Ramos (cell line): ENCODE results near the gene FAM20C.
"Not testable (repeated sequence)": the region's sequence is repeated elsewhere in the genome, so short reads cannot be mapped to it uniquely, and the experiment has no call there.

ENCODE experiments used
- in situ Hi-C: fragments of 300-500 bp; cut with MboI; formaldehyde crosslinking; loops from one replicate; pipeline ENCODE4 v1.14.3; 2022; ENCODE audit warnings: low sequenced_read_pairs; ENCODE audit not compliant: unreplicated experiment

Gene FAM20C

DNA sequence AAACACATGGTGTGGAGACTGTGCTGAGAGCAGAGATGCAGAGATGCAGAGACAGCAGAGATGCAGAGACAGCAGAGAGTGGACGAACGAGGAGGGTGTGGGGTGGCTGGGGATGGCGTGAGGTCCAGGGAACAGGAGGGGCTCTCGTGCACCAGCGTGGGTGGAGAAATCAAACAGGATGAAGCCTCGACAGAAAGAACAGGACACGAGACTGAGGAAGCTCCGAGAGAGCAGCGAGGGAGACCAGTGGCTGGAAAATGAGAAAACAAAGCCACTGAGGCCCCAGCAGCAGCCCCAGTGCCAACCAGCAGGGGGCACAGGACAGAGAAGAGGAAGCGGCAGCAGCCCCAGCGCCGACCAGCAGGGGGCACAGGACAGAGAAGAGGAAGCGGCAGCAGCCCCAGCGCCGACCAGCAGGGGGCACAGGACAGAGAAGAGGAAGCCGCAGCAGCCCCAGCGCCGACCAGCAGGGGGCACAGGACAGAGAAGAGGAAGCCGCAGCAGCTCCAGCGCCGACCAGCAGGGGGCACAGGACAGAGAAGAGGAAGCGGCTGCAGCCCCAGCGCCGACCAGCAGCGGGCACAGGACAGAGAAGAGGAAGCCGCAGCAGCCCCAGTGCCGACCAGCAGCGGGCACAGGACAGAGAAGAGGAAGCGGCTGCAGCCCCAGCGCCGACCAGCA, 70.4 kb downstream of the FAM20C start:
- in situ Hi-C loops = not testable (repeated sequence)

DNA sequence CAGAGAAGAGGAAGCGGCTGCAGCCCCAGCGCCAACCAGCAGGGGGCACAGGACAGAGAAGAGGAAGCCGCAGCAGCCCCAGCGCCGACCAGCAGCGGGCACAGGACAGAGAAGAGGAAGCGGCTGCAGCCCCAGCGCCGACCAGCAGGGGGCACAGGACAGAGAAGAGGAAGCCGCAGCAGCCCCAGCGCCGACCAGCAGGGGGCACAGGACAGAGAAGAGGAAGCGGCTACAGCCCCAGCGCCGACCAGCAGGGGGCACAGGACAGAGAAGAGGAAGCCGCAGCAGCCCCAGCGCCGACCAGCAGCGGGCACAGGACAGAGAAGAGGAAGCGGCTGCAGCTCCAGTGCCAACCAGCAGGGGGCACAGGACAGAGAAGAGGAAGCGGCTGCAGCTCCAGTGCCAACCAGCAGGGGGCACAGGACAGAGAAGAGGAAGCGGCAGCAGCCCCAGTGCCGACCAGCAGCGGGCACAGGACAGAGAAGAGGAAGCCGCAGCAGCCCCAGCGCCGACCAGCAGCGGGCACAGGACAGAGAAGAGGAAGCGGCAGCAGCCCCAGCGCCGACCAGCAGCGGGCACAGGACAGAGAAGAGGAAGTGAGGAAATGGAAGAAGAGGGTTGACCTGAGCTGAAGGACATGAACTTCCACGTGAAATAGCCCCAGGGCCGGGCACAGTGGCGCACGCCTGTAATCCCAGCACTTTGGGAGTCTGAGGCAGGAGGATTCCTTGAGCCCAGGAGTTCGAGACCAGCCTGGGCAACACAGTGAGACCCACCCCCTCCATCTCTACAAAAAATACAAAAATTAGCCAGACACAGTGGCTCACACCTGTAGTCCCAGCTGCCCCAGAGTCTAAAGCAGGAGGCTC, 71.3 kb downstream of the FAM20C start:
- in situ Hi-C loops = not testable (repeated sequence)

DNA sequence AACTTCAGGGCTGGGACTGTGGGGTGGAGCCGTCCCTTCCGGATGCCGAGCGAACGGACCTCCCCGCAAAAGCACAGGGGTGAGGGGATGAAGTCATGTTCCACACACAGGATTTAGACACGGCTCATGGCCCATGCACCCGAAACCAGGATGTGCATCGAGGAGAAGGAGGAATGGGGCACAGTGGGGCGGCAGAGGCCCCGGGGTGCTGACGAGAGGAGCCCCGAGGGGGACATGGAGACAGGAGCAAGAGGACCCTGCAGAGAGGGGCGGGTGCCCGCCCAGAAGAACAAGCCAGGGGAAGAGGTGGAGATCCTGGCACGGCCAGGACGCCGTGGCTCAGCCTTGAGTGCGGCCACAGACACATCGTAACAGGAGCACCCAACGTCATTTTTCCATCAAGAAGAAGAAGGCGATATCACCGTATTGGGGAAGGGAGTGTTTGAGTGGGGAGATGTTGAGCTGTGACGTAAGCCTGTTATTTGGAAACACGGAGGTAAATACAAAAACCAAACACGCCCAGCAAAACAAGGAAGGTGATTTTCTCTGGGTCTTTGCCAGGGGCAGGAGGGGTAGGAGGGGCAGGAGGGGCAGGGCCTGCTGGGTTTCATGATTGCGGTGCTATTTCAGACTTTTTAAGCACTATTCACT, 72.3 kb downstream of the FAM20C start:
- in situ Hi-C loops = no loop called here

DNA sequence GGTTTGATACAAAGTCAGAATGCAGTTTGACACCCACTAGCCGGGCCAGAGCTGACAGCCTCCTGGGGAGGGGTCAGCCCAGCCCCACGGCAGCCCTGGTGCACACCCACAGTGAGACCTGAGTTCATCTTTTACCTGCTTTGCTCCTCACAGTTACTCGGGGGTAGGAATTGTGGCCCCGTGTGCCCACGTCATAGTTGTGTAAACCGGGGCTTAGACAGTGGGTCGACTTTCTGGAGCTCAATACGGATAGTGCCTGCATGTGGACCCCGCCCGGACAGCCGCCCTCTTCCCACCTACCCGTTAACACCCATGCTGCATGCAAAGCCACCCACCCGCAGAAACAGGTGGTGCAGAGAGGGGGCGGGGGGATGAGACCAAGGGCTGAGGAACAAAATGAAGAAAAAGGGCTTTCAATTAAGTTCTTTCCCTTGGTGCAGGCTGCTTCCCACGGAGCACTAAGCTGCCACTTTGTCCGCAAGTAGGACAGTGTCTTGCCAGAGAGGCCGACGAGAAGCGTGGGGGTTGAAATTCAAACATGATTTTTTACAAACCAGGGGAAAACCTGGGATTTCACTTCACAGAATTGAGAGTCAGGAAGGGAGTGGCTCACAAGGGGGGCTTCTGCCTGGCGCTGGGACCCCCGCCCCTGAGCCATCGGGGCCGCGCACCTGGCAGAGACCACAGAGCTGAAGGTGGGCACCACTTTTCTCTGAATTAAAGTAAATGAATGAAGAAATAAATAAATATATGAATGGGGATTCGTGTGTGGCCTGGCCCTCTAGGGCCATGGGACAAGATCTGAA, 73.0 kb downstream of the FAM20C start:
- in situ Hi-C loops = no loop called here

DNA sequence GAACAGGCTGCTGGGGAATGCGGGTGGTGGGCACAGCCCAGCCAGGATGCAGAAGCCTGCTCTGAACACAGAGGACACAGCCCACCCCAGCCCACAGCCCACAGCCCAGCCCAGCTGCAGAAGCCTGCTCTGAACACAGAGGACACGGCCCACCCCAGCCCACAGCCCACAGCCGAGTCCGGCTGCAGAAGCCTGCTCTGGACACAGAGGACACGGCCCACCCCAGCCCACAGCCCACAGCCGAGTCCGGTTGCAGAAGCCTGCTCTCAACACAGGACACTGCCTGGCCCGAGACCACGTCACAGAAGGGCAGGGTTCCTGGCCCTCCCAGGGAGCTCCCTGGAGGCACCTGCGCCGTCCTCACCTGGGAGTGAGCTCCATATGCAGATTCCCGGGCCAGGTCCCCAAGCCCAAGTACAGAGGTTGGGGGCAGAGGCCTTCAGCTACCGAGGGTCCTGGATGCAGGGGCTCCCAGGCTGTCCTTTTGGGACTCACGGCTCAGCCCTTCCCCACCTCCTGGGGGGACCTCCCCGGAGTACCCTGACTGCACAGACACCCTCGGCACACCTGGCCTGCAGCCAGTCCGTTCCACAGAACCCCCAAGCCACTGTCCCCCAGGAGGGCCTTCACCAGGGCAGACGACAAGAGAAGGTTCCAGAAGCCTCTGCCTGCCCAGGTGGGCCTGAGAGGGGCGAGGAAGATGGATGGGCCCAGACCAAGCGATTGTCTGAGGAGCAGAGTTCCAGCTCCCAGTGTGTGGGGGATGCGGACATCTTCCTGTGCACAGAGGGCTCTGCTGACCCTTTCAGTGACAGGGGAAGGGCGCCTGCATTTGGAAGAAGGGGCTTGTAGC, 73.9 kb downstream of the FAM20C start:
- in situ Hi-C loops = no loop called here

DNA sequence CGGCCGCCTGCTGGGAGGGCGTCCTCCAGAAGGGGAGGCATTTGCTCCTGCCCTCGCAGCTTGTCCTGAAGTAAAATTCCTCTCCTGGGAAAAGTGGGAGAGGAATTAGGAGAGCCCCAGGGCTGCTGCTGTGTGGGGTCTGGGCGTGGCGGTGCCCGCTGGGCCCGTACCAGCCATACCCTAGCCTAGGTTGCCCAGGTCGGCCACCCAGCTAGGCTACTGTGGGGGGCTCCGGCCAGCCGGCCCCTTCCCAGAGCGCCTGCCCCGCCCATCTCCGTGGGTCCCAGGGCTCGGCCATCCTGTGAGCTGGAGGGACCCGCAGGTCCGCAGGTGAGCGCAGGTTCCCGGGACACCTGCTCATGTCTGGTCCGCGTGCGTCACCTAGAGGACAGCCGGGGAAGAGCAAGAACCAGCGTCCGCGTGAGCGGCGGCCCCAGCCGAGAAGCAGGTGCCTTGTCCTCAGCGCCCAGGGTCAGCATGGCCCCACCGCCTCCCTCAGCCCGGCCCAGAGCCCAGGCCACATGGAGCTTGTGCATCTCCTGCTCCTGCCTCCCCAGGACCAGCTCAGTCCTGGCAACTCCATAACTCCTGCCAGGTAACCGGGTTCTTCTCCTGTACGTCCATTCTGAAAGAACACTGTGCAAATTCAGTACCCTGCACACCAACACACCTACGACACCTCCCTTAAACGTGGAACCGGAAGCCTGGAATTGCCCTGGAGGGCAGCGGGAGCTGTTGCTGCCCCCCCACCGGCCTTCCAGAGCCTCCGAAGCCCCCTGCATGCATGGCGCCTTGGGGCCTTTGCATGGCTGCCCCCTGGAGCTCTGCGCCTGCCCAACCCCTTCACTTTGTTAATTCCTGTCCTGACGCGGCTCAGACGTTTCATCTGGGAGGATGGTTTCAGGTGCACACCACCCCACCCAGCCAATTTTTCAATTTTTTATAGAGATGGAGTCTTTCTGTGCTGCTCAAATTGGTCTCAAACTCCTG, 74.8 kb downstream of the FAM20C start:
- in situ Hi-C loops = no loop called here

DNA sequence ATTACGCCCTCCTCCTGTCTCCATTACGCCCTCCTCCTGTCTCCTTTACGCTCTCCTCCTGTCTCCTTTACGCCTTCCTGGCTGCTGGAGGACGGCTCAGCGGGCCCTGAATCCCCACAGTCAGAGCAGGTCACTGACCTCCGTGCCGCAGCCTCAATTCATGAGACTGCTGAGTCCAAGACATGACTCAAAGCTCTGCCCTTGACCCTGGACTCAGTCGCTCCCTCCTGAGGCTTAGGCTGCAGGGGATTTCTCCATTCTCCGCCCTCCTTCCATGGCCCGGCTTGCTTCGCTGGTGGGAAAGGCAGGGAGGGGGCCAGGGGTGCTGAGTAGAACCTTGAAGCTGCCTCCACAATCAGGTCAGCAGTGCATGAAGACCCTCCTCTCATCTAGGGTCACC, 76.6 kb downstream of the FAM20C start:
- in situ Hi-C loops = no loop called here

DNA sequence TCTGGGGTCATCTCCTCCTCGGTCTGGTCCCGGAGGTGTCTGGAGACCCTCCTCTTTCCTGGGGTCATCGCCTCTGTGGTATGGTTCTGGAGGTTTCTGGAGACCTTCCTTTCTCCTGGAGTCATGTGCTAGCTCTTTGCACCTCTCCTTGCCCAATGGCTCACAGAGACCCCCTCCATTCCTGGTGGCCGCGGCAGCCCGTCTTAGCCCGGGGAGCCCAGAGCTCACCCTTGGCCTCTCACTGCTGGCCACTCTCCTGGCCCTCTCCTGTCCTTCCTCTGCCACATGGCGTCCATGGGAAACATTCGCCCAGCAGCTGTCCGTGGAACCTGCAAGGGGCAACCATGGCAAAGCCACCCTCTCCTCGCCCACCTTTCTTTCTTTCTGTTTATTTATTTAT, 77.3 kb downstream of the FAM20C start:
- in situ Hi-C loops = no loop called here

DNA sequence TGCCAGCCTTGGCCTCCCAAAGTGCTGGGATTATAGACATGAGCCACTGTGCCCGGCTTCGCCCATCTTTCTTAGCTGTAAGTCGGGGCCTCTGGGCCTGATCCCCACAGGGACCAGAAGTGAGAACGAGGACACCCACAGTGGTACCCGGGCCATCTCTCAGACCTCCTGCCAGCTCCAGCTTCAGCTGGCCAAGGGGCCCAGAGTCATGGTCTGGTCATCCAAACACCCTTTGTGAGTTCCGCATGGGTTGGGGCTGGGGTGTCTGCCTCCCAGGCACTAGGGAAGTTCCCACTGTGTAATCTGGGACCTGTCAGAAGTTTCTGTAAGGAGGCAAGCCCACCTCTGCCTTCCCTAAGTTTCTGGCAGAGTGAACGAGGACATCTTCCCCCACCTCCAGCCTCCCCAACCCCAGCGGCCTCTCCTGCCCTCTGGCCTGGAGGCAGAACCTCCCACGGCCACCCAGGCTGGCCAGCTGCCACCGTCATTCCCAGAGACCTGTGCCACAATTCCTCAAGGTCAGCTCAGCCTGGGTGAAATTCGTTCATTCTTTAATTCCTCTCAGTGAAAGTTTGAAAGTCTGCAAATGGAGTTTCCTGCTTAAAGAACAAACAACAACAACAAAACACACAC, 78.1 kb downstream of the FAM20C start:
- in situ Hi-C loops = no loop called here

DNA sequence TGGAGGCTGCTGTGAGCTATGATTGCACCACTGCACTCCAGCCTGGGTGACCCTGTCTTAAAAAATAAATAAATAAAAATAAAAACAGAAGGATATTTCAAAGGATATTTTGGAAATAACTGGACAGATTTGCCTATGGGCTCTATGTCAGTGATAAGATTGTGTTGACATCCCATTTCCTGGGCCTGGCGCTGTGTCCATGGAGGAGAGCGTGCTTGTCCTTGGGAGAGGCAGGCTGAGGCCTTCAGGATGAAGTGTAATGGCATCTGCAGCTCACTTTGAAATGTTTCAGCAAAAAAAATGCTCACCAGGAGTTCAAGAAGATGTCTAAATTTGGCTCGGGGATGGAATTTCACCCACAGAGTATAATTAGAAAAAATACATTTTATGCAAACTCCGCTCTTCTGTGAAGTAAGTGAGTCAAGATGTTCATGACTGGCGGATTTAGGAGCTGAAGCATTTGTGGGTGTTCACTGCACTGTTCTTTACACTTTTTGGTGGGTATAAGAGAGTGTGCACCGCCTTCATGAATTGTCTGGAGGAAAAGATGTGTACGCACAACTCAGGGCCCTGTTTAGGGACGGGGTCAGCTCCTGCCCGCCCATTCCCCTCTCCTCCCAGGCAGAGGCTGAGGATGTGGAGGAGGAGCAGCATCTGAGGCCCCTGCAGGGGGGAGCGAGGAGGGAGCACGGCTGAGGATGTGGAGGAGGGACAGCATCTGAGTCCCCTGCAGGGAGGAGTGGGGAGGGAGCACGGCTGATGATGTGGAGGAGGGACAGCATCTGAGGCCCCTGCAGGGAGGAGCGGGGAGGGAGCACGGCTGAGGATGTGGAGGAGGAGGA, 79.1 kb downstream of the FAM20C start:
- in situ Hi-C loops = no loop called here

DNA sequence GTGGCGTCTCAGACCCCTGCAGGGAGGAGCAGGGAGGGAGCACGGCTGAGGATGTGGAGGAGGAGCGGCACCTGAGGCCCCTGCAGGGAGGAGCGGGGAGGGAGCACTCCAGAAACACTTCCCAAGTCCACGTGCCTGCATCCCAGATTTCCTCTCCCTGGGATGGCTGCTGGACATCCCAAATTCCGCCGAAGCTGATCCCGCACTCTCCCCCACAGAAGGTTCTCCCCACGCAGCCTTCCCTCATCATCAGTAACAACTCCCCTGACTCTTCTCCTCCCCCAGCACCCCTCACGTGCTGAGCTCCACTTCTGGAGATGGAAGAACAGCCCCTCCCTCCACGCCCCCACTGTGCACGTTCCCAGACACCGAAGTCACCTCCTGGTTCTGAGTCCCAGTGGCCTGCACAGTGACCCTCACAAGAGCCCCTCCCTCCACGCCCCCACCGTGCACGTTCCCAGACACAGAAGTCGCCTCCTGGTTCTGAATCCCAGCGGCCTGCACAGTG, 79.8 kb downstream of the FAM20C start:
- in situ Hi-C loops = no loop called here

DNA sequence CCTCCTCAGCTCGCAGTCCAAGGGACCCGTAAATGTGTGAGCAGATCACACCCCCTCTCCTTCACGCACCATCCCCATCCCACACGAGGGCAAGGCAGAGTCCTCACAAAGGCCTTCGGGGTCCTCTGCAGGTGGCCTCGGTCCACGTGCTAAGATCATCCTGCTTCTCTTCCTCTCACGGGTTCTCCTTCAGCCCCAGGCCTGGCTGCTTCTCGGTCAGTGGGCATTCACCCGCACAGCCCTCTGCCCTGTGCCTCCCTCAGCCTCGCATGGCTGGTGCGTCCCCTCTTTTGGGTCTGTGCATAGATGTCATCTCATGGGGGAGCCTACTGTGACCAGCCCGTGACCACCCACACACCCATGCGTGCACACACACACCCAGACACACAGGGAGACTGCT, 80.3 kb downstream of the FAM20C start:
- in situ Hi-C loops = no loop called here

DNA sequence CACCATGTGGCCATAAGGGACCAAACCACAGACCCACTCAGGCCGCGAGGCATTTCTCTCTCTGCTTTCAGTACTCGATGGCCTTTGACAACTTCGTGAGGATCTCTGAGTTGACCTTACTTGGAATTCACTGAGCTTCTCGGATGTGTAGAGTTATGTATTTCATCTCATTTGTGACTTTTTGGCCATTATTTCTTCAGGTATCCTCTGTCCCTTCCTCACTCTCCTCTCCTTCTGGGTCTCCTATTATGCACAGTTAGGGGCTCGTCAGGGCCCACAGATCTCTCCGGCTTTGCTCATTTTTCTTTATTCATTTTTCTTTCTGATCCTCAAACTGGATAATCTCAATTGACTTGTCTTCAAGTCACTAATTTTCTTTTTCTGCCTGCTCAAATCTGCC, 81.0 kb downstream of the FAM20C start:
- in situ Hi-C loops = no loop called here

DNA sequence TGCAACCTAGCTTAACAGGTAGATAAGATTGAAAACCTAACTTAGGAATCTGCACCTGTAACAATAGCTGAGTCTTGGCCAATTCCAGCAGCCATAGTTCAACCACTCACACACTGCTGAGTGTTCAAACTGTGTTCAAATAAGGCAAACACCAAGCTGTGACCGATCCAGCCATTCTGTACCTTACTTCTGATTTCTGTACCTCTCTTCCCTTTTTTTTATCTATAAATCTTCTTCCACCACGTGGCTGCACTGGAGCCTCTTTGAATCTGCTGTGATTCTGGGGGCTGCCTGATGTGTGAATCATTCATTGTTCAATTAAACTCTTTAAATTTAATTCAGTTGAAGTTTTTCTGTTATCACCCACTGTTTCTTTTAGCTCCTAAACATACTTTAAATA, 81.9 kb downstream of the FAM20C start:
- in situ Hi-C loops = no loop called here

DNA sequence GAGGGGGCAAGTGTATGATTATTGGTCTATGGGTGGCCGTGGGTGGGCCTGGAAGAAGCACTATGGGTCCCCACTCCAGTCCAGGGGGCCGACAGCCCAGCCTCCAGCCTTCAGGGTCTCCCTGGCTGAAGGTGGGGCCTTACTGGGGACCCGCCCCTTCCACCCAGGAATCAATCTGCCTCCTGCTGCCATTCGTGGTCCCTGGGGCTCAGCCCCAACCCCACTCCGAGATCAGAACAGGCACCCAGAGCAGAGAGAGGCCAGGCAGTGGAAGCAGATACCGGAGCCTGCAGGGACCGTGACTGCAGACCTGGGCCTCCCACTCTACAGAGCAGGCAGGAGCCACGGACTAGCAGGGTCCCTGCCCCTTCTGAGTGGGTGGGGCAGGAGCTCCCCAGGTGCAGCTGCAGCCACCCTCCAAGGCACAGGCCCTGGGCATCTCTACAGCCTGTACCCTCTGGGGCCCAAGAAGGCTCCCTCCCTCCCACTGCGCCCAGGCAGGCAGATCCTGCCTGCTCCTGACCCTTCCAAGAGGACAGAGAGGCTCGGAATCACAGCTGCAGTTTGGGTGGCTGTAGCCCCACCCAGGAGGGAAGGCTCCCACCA, 84.0 kb downstream of the FAM20C start:
- in situ Hi-C loops = no loop called here

DNA sequence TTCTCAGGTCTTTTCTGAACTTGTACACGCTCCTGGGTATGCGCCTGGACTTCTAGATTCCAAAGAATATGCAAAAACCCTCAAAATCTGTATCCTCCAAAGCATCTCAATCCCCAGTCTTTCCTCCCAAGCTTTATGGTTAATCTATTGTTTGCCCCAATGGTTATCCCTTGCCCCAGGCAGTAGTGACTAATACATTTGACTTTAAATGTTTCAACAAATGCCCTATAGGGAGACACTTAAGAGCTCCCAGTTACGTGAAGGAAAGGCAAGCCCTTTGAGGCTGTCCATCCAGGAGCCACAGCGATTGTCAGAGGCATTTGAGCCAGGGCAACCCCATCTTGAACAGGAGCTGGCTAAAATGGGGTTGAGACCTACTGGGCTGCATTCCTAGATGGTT, 84.9 kb downstream of the FAM20C start:
- in situ Hi-C loops = no loop called here

DNA sequence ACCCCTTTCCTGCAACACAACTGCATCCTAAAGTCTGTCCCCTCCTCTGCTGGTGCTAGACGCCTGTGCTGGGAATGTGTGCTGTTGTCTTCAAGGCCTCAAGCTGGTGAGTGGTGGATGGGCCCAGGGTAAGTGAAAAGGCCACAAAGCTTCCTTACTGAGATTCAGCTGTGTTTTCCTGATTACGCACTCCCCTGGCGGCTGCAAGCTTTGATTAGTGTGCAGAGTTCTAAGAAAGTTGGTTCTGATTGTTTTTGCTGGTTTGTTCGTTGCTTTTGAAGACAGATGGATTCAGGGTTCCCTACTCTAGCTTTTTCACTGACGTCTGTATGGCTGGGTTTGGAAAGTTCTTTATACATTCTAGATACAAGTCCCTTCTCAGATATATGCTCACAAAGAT, 85.7 kb downstream of the FAM20C start:
- in situ Hi-C loops = no loop called here
